MM.1S (cell line): ENCODE results near the gene GRK2.

Experiments
- DNase-seq: peaks from one replicate; pipeline ENCODE4 v3.0.0-alpha.2; 2015
- H2AFZ ChIP-seq: fragments of 300-600 bp; sonication (generic); 2 replicates; pipeline ENCODE4 v1.6.0; 2016; ENCODE audit warnings: antibody characterized with exemption, low read length
- H3F3A ChIP-seq: fragments of 300-600 bp; sonication (generic); 2 replicates; pipeline ENCODE4 v1.6.1; 2016; ENCODE audit warnings: mild to moderate bottlenecking, antibody characterized with exemption, low read length, moderate library complexity, mixed read lengths; ENCODE audit not compliant: insufficient read depth
- H3K27ac ChIP-seq: fragments of 300-600 bp; sonication (generic); 2 replicates; pipeline ENCODE4 v1.5.1; 2016; ENCODE audit warnings: mild to moderate bottlenecking, low read length
- H3K27me3 ChIP-seq: fragments of 300-600 bp; sonication (generic); replicated peaks from 2 replicates; pipeline ENCODE4 v1.6.0; 2016; ENCODE audit warnings: low read length; ENCODE audit not compliant: insufficient read depth
- H3K36me3 ChIP-seq: fragments of 300-600 bp; sonication (generic); replicated peaks from 2 replicates; pipeline ENCODE4 v1.6.1; 2016; ENCODE audit warnings: mild to moderate bottlenecking, low read length, mixed read lengths; ENCODE audit not compliant: insufficient read depth
- H3K4me1 ChIP-seq: fragments of 300-600 bp; sonication (generic); 2 replicates; pipeline ENCODE4 v1.6.1; 2016; ENCODE audit warnings: low read length, mixed read lengths
- H3K4me2 ChIP-seq: fragments of 300-600 bp; sonication (generic); 2 replicates; pipeline ENCODE4 v1.6.0; 2016; ENCODE audit warnings: low read depth, low read length
- H3K4me3 ChIP-seq: fragments of 300-600 bp; sonication (generic); 2 replicates; pipeline ENCODE4 v1.5.1; 2016; ENCODE audit warnings: low read length, mixed read lengths
- H3K79me2 ChIP-seq: fragments of 300-600 bp; sonication (generic); 2 replicates; pipeline ENCODE4 v1.6.1; 2016; ENCODE audit warnings: mixed run types, low read length, mixed read lengths
- H3K9ac ChIP-seq: fragments of 300-600 bp; sonication (generic); 2 replicates; pipeline ENCODE4 v1.6.1; 2016; ENCODE audit warnings: low read length, mixed read lengths
- H3K9me2 ChIP-seq: fragments of 300-600 bp; sonication (generic); replicated peaks from 2 replicates; pipeline ENCODE4 v1.6.1; 2016; ENCODE audit warnings: mild to moderate bottlenecking, low read length, mixed read lengths; ENCODE audit not compliant: insufficient read depth
- H3K9me3 ChIP-seq: fragments of 300-600 bp; sonication (generic); replicated peaks from 2 replicates; pipeline ENCODE4 v1.6.1; 2016; ENCODE audit warnings: mild to moderate bottlenecking, low read length, mixed read lengths; ENCODE audit not compliant: insufficient read depth
- H4K20me1 ChIP-seq: fragments of 300-600 bp; sonication (generic); 2 replicates; pipeline ENCODE4 v1.6.1; 2016; ENCODE audit warnings: mild to moderate bottlenecking, low read length, moderate library complexity, mixed read lengths; ENCODE audit not compliant: insufficient read depth
- EZH2 ChIP-seq: fragments of 300-600 bp; sonication (generic); optimal IDR thresholded peaks from 2 replicates; pipeline ENCODE3; 2017; ENCODE audit warnings: low read depth, mild to moderate bottlenecking, antibody characterized with exemption, low read length, mixed read lengths
- EZH2phosphoT487 ChIP-seq: fragments of 300-600 bp; sonication (generic); IDR thresholded peaks from 2 replicates; pipeline ENCODE4 v1.6.1; 2018; ENCODE audit warnings: antibody characterized with exemption, low read length
- TF ChIP-seq, protein P1 (sequence below): fragments of 300-600 bp; sonication (generic); IDR thresholded peaks from 2 replicates; pipeline ENCODE4 v1.5.1; 2016; ENCODE audit warnings: antibody characterized with exemption, low read length, mixed read lengths

GRK2 gene

GRCh38 chr11:67311051-67311555 lies 44.8 kb downstream of the GRK2 start:
- no peak overlapping the region for H3K27ac ChIP-seq

DNA sequence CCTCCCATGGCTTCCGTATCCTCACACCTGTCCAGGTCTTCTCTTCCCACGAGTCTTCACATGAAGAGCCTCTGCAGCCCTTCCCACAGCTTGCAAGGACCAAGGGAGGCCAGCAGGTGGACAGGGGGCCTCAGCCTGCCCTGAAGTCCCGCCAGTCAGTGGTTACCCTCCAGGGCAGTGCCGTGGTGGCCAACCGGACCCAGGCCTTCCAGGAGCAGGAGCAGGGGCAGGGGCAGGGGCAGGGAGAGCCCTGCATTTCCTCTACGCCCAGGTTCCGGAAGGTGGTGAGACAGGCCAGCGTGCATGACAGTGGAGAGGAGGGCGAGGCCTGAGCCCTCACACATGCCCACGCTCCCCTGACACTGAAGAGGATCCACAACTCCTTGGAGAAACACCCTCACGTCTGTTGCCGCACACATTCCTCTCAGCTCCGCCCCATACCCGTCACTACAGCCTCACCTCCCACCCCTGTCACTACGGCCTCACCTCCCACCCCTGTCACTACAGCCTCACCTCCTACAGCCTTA lies 45.3 kb downstream of the GRK2 start:
- Histone ChIP-seq H3K9me3 (no peaks in the 10 kb centered on the region), H3K4me3 (no peak overlapping the region), H3K27ac (no peak overlapping the region), H3K4me2 (no peak overlapping the region), H3K9ac (no peak overlapping the region), H3K79me2 (no peaks in the 10 kb centered on the region), H3K27me3 (no peaks in the 10 kb centered on the region), H4K20me1 (no peaks in the 10 kb centered on the region), H3K36me3 (no peaks in the 10 kb centered on the region), H2AFZ (no peak overlapping the region), H3K4me1 (no peaks in the 10 kb centered on the region), H3F3A (no peaks in the 10 kb centered on the region; the same call in 1 of the 2 replicates), H3K9me2 (no peaks in the 10 kb centered on the region)
- TF ChIP-seq, protein P1, sequence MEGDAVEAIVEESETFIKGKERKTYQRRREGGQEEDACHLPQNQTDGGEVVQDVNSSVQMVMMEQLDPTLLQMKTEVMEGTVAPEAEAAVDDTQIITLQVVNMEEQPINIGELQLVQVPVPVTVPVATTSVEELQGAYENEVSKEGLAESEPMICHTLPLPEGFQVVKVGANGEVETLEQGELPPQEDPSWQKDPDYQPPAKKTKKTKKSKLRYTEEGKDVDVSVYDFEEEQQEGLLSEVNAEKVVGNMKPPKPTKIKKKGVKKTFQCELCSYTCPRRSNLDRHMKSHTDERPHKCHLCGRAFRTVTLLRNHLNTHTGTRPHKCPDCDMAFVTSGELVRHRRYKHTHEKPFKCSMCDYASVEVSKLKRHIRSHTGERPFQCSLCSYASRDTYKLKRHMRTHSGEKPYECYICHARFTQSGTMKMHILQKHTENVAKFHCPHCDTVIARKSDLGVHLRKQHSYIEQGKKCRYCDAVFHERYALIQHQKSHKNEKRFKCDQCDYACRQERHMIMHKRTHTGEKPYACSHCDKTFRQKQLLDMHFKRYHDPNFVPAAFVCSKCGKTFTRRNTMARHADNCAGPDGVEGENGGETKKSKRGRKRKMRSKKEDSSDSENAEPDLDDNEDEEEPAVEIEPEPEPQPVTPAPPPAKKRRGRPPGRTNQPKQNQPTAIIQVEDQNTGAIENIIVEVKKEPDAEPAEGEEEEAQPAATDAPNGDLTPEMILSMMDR = no peak
- TF ChIP-seq EZH2phosphoT487 = no peak
- TF ChIP-seq EZH2 = no peak
- DNase-seq = no peak

More at GRCh38 chr11:67311051-67311555, 44.8 kb downstream of the GRK2 start:
- Histone ChIP-seq H3K4me3 (no peak overlapping the region), H3K9me3 (no peaks in the 10 kb centered on the region), H3F3A (no peaks in the 10 kb centered on the region; the same call in 1 of the 2 replicates), H3K4me2 (no peak overlapping the region), H4K20me1 (no peaks in the 10 kb centered on the region), H3K4me1 (no peaks in the 10 kb centered on the region), H3K9ac (no peak overlapping the region), H3K27me3 (no peaks in the 10 kb centered on the region), H3K9me2 (no peaks in the 10 kb centered on the region), H3K79me2 (no peaks in the 10 kb centered on the region), H3K36me3 (no peaks in the 10 kb centered on the region), H2AFZ (no peak overlapping the region)
- no peak for DNase-seq
- no peak for TF ChIP-seq EZH2phosphoT487
- TF ChIP-seq, protein P1 = no peak
- TF ChIP-seq EZH2 = no peak

- H3K9me3 ChIP-seq = no peaks in the 10 kb centered on the region
- no peaks in the 10 kb centered on the region for H3K27me3 ChIP-seq
- H3K9ac ChIP-seq = no peak overlapping the region
- peaks cover 6% of the 10 kb centered on the region for H3F3A ChIP-seq
- no peaks in the 10 kb centered on the region for H3K4me1 ChIP-seq
- H3K27ac ChIP-seq = no peak overlapping the region
- H2AFZ ChIP-seq = no peak overlapping the region
- no peak overlapping the region for H3K4me2 ChIP-seq
- TF ChIP-seq EZH2phosphoT487 = no peak
- TF ChIP-seq, protein P1 = no peak
- no peak overlapping the region for H3K4me3 ChIP-seq
- no peak for DNase-seq
- no peaks in the 10 kb centered on the region for H3K79me2 ChIP-seq
- H3K9me2 ChIP-seq = no peaks in the 10 kb centered on the region
- no peaks in the 10 kb centered on the region for H3K36me3 ChIP-seq
- H4K20me1 ChIP-seq = no peaks in the 10 kb centered on the region
Measured at GRCh38 chr11:67312187-67313021, 46.1 kb downstream of the GRK2 start.
